GM21619 (cell line): ENCODE results near the gene CCDC40.

Experiments used
- ATAC-seq: cut with Tn5 transposase; IDR thresholded peaks from one replicate; pipeline ENCODE4 v1.9.1; 2021; ENCODE audit not compliant: unreplicated experiment

Gene CCDC40

GRCh38 chr17:80101011-80101945, 64.8 kb downstream of the CCDC40 start, which contains the start of gene GAA:
Gene GAA (plus strand): TSS chr17:80101581. CDS start chr17:80104587, 3,006 bp downstream.
- ATAC-seq = peak; percentile 55

- peak; percentile 6 for ATAC-seq
Observed at GRCh38 chr17:80101946-80102663, 65.7 kb downstream of the CCDC40 start.

GRCh38 chr17:80102664-80103448, 66.4 kb downstream of the CCDC40 start:
- ATAC-seq = no peak

GRCh38 chr17:80103449-80104085, 67.1 kb downstream of the CCDC40 start:
- ATAC-seq = no peak

- no peak for ATAC-seq
Observed at GRCh38 chr17:80104321-80104955, 68.0 kb downstream of the CCDC40 start.

GRCh38 chr17:80104956-80105375, 68.5 kb downstream of the CCDC40 start:
- no peak for ATAC-seq

GRCh38 chr17:80105762-80106161, 69.3 kb downstream of the CCDC40 start:
- no peak for ATAC-seq

- no peak for ATAC-seq
Observed at GRCh38 chr17:80106176-80106575, 69.7 kb downstream of the CCDC40 start.

- ATAC-seq = no peak
Observed at GRCh38 chr17:80106751-80107150, 70.3 kb downstream of the CCDC40 start.

GRCh38 chr17:80107231-80108021, 71.0 kb downstream of the CCDC40 start:
- ATAC-seq = no peak

- no peak for ATAC-seq
Observed at GRCh38 chr17:80108036-80108971, 71.9 kb downstream of the CCDC40 start.

GRCh38 chr17:80109066-80109660, 72.7 kb downstream of the CCDC40 start:
- no peak for ATAC-seq

- no peak for ATAC-seq
Observed at GRCh38 chr17:80109713-80110446, 73.4 kb downstream of the CCDC40 start.

- ATAC-seq = no peak
Observed at GRCh38 chr17:80110447-80110812, 74.0 kb downstream of the CCDC40 start.

GRCh38 chr17:80110927-80111701, 74.7 kb downstream of the CCDC40 start:
- no peak for ATAC-seq

GRCh38 chr17:80111702-80112470, 75.4 kb downstream of the CCDC40 start:
- no peak for ATAC-seq
